Left ventricle myocardium inferior (tissue), 1 donor: ENCODE results near the gene SFXN5. TPM values are rescaled to one million over a fixed set of nuclear protein-coding genes. Genes with fewer than 3 reads are reported as not detected.
A peak's percentile ranks its signal among the peaks of the same experiment; 100 is the strongest.

Experiments
- DNase-seq: peaks from one replicate; pipeline ENCODE4 v3.0.0-alpha.2; 2020
- H3K27ac ChIP-seq: fragments of 200-600 bp; replicated peaks from 2 replicates; pipeline ENCODE4 v1.8.0; 2021
- H3K27me3 ChIP-seq: fragments of 200-600 bp; 2 replicates; pipeline ENCODE4 v1.8.0; 2021; ENCODE audit warnings: low read depth
- H3K36me3 ChIP-seq: fragments of 200-600 bp; 2 replicates; pipeline ENCODE4 v1.8.0; 2021
- H3K4me1 ChIP-seq: fragments of 200-600 bp; 2 replicates; pipeline ENCODE4 v1.8.0; 2021
- H3K4me3 ChIP-seq: fragments of 200-600 bp; 2 replicates; pipeline ENCODE4 v1.8.0; 2021; ENCODE audit warnings: mild to moderate bottlenecking, moderate library complexity
- H3K9me3 ChIP-seq: fragments of 200-600 bp; replicated peaks from 2 replicates; pipeline ENCODE4 v1.8.0; 2021
- intact Hi-C: fragments of 100-400 bp; cut with micrococcal nuclease; formaldehyde crosslinking; loops from one replicate; pipeline ENCODE4 v1.11.0; 2022
- total RNA-seq: library from RNA; stranded (reverse); fragmentation: NEBNext Ultra II Directional; extraction: Animal tissue kit (Norgen Biotek cat#: 25700); gene quantifications from one replicate; pipeline ENCODE4 v1.2.1, GENCODE V29; 2021
- TF ChIP-seq, protein P1 (sequence below): fragments of 200-600 bp; IDR thresholded peaks from 2 replicates; pipeline ENCODE4 v1.8.0; 2021; ENCODE audit warnings: antibody characterized with exemption, mild to moderate bottlenecking, borderline replicate concordance
- donor health status: DM: no; HTN: yes; CAD: no; lungs with severe emphysema.

Gene SFXN5
- total RNA-seq, 1 donor from 2014 or later: 9.9 TPM

DNA sequence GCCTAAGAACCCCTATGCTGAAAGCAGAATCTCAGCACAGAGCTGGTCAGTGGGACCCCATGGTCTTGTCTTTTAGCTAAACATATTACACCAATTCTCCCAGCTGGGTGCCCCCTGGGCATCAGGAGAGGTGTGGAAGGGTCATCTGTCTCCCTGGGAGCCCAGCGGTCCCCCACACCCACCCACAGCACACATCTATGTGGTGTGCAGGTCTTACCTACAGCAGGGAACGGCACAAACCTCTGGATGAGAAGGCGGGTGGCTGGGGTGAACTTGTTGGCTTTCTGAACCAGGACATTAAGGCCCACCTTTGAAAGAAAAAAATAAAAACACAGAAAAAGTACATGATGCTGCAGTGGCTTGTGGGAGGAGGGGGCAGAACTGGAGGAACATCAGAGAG, 83.5 kb downstream of the SFXN5 start:
- no peak overlapping the region for H3K4me3 ChIP-seq
- no peaks in the 10 kb centered on the region for H3K9me3 ChIP-seq
- H3K4me1 ChIP-seq: peaks cover 55% of the 10 kb centered on the region
- no peak for DNase-seq
- TF ChIP-seq, protein P1, sequence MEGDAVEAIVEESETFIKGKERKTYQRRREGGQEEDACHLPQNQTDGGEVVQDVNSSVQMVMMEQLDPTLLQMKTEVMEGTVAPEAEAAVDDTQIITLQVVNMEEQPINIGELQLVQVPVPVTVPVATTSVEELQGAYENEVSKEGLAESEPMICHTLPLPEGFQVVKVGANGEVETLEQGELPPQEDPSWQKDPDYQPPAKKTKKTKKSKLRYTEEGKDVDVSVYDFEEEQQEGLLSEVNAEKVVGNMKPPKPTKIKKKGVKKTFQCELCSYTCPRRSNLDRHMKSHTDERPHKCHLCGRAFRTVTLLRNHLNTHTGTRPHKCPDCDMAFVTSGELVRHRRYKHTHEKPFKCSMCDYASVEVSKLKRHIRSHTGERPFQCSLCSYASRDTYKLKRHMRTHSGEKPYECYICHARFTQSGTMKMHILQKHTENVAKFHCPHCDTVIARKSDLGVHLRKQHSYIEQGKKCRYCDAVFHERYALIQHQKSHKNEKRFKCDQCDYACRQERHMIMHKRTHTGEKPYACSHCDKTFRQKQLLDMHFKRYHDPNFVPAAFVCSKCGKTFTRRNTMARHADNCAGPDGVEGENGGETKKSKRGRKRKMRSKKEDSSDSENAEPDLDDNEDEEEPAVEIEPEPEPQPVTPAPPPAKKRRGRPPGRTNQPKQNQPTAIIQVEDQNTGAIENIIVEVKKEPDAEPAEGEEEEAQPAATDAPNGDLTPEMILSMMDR: no peak
- intact Hi-C loops: no loop called here
- no peaks in the 10 kb centered on the region for H3K27me3 ChIP-seq
- no peak overlapping the region for H3K27ac ChIP-seq
- H3K36me3 ChIP-seq: peaks cover 15% of the 10 kb centered on the region

DNA sequence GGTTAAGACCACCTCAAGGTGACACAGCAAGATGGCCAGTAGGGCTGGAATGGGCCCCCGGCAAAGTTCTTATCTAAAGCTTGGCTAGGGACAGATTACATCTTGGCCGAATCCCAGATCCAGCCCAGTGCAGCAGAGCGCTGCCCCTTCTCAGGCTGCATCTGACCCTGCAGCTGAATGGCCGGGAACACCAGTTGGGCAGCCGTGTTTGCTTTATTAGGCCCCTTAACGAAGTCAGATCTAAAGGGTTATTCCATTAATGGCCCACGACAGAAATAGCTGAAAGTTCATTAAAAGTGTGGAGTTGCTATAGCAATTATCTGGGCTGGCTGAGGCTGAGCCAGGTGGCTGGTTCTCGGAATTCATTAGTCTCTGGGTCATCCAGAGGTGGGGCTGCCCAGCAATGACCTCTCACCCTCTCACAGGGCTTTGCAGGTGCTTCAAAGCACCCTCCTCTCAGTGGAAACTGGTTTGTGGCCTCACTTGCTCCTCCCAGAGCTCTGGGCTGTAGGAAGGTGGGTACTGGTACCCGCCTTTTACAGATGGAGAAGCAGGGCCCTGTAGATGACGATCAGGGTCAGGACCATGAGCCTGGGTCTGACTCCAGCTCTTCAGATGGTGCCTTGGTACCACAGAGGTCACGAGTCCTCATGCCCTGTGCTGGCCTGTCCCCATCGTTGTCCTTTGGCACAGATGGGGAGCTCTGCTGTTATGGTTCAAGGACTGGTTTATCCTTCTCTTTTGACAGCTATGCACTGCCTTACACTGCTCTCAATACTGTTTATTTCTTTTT, 85.4 kb downstream of the SFXN5 start:
- no peaks in the 10 kb centered on the region for H3K9me3 ChIP-seq
- no peak for DNase-seq
- TF ChIP-seq, protein P1: no peak
- H3K4me3 ChIP-seq: no peak overlapping the region
- H3K27me3 ChIP-seq: no peaks in the 10 kb centered on the region
- peaks cover 11% of the 10 kb centered on the region for H3K36me3 ChIP-seq
- H3K27ac ChIP-seq: peak overlapping the region; percentile 93
- peaks cover 71% of the 10 kb centered on the region for H3K4me1 ChIP-seq
- intact Hi-C loops: no loop called here

DNA sequence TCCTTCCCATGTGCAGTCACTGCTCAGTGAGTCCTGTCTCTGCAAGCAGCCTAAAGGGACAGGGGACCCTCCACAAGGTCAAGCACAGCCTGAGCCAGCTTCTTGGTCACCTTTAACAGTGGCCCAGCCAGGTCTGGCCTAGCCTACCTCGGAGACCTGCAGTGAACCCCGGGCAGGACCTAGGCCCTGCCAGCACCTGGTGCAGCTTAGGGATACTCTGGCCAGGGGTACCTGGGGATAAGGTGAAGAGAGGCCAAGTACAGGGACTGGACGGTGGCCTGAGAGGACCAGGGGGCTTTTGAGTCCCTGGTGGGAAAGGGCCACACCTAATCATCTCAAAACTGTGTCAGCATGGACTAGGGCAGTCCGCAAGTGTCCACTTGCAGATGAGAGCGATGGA, 86.4 kb downstream of the SFXN5 start:
- Histone ChIP-seq H3K27me3 (no peaks in the 10 kb centered on the region), H3K36me3 (peaks cover 11% of the 10 kb centered on the region), H3K4me1 (peaks cover 79% of the 10 kb centered on the region), H3K9me3 (no peaks in the 10 kb centered on the region), H3K27ac (peak overlapping the region; percentile 93), H3K4me3 (no peak overlapping the region)
- no peak for DNase-seq
- TF ChIP-seq, protein P1: no peak
- intact Hi-C loops: no loop called here

DNA sequence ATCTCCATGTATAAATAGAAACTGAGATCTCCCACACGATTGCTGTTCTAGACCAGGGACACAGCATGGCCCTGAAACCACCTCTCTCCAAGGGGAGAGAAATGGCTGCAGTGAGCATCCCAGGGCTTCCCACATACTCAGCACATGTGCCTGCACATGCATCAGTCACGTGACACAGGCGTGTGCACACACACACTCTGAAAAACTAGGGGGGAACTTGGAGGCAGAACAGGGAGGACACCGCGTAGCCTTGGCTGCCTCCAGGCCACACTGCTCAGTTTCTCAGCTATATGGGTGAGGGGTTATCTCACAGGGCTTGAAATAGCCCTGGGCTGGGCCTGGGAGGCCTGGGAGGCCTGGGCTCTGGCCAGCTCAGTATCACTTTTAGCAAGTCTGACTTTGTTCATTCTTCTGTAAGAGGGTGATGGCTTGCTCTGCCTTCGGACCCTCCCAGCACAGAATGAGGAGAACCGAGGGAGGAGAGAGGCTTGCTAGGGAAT, 87.3 kb downstream of the SFXN5 start:
- Histone ChIP-seq H3K27ac (peak overlapping the region; percentile 93), H3K27me3 (no peaks in the 10 kb centered on the region), H3K9me3 (no peaks in the 10 kb centered on the region), H3K4me1 (peaks cover 79% of the 10 kb centered on the region), H3K36me3 (peaks cover 11% of the 10 kb centered on the region), H3K4me3 (peak overlapping the region; percentile 24)
- TF ChIP-seq, protein P1: no peak
- DNase-seq: peak; percentile 71
- intact Hi-C loops: no loop called here

DNA sequence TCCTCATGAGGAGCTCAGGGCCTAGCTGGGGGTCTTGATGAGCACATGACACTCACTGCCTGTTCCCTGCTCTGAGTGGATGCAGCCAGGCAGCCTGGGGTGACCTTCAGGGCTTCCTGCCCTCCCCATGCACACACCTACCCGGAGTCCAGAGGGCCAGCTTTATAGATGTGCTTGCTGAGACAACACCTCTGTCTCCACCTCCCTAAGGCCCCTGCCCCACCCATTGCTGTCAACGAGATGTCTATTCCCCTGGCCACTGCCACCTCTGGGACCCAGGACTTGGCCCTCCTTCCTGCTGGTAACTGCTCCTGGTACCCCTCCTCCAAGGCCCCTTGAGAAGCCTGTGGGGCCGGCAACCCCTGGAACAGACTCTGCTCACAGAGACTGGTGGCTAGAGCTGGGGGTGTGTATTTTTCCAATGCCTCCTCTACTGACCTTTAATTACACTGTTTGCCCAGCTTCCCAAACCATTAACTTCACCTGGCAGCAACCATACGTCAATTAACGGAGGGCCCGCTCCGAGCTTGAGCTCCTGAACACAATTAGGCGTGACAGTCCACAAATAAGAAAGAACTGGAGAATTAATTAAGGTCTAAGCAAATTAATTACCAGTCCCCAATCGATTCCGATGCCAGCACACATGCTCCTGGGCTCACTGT, 87.9 kb downstream of the SFXN5 start:
- Histone ChIP-seq H3K36me3 (peaks cover 11% of the 10 kb centered on the region), H3K27me3 (no peaks in the 10 kb centered on the region), H3K4me1 (peaks cover 76% of the 10 kb centered on the region), H3K27ac (peak overlapping the region; percentile 93), H3K4me3 (no peak overlapping the region), H3K9me3 (no peaks in the 10 kb centered on the region)
- no peak for DNase-seq
- TF ChIP-seq, protein P1: no peak
- intact Hi-C loops: no loop called here
